Stimulated activated CD8-positive, alpha-beta memory T cell treated with anti-CD3 and anti-CD28 coated beads, Interleukin-7, amount 100 ng/mL, for 48 hours (primary cell): ENCODE results near the gene CEPT1.

ENCODE experiments used
- DNase-seq, 2 donors: peaks; one replicate each; pipeline ENCODE4 v3.0.0-alpha.2; 2020; ENCODE audit warnings: low read depth in 1 of 2; ENCODE audit errors: extremely low read depth in 1 of 2

The CEPT1 gene

DNA sequence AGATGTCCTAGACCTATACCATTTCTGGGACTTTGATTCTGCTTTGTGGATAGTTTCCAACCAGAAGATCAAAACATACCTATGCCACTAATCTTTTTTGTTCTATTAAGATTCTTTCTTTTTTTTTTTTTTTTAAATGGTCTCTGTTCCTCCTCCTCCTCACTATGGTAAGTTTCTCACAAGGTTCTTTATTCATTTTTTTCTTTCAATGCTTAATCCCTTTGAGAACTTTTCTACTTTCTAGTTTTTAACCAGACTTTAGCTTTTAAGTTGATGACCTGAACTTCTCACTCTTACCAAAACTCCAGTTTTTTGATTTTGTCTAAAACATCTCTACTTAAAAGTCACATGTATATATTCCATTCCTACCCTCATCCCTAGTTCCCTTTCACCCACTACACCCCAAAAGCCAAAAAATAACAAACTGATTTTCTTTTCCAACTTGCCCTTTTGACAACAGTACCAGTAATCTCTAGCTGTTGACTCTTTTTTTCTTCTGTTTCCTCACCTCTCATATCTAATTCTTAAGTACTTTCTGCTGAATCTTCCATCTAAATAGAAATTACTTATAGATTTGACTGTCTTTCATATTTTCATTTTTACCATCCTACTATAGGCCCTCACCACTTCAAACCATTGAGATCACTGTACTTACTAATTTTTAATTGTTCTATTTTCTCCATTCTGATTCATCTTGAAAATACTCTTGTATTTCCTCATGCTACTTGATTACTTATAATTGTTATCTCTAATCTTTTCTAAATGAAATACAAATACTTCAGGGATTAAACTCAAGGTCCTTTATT is 6.1 kb downstream of the CEPT1 start:
- DNase-seq = no peak

DNA sequence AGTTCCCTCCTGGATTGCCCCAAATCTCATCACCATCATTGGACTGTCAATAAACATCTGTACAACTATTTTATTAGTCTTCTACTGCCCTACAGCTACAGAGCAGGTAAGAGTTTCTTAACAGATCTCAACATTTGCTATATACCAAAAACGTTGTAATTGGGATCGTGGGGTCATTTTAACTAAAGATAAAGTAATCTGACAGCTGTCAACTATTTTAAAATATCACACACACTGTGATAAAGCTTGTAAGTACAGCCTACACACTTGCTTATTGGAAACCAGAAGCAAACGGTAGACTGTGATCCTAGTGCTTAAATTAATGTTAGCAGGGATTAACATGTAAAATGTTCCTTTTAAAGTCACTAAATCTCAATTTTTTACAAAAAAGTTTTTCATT is 7.9 kb downstream of the CEPT1 start:
- DNase-seq = no peak

GRCh38 chr1:111148376-111148881 is 8.4 kb downstream of the CEPT1 start:
- no peak for DNase-seq

DNA sequence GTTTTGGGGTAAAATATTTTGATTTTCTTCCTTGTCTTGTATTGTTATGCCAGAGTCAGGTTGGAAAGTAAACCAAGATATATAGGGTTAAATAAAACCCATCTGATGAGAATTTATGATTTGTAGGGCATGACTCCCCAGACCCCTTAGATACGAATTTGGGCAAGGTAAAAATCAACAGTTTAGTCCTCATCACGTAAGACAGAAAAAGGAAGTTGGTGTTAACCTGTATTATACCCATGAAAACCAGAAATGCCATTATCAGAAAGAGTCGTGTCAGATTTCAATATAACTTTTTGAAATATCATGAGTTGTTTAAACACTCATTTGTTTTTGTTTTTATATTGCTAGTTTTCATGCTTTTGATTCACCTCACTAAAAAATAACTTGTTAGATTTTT is 11.8 kb downstream of the CEPT1 start:
- no peak for DNase-seq

DNA sequence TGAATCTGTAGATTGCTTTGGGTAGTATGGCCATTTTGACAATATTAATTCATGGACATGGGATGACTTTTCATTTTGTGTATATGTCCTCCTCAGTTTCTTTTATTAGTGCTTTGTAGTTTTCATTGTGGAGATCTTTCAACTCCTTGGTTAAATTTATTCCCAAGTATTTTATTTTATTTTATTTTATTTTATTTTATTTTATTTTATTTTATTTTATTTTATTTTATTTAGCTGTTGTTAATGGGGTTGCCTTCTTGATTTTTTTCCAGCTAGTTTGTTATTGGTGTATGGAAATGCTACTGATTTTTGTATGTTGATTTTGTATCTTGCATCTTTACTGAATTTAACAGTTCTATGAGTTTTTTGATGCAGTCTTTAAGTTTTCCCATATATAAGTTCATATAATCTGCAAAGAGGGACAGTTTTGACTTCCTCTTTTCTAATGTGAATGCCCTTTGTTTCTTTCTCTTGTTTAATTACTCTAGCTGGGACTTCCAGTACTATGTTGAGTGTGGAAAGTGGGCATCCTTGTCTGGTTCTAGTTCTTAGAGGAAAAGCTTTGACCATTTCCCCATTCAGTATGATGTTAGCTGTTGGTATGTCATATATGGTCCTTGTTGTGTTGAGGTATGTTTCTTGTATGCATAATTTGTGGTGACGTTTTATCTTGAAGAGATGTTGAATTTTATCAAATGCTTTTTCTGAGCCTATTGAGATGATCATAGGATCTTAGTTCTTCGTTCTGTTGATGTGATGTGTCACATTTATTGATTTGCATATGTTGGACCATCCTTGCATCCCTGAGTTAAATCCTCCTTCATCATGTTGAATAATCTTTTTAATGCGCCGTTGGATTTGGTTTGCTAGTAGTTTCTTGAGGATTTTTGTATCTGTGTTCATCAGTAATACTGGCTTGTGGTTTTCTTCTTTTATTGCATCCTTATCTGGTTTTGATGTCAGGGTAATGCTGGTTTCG is 14.3 kb downstream of the CEPT1 start:
- DNase-seq = no peak

DNA sequence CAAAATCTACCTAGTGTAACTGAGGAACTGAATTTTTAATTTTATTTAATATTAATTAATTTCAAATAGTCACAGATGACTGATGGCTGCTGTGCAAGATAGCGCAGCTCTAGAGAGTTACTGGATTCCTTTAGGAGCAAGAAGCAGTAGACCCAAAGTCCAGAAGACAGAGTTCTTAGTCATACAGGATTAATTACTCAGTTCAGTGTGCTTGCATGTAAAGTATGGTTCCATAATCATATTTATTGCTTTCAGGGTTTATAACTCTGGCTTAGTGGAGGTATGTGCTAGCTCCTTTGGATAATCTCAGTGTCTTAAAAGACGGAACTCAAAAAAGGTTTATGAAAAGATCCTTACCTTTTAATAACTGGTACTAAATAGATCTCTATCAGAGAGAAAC is 17.4 kb downstream of the CEPT1 start:
- no peak for DNase-seq

GRCh38 chr1:111161843-111162487 is 21.9 kb downstream of the CEPT1 start:
- DNase-seq = no peak

GRCh38 chr1:111162488-111162880 is 22.5 kb downstream of the CEPT1 start:
- DNase-seq = no peak

DNA sequence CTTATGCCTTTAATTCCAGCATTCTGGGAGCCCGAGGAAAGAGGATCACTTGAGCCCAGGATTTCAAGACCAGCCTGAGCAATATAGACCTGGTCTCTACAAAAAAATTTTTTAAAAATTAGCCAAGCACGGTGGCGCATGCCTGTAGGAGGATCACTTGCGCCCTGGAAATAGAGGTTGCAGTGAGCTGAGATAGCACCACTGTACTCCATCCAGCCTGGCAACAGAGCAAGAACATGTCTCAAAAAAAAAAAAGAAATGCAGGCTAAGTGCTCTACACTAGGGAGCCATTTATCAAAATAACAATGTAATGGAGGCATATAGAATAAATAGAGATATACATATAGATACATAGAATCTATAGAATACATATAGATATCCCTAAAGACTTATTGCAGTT is 23.3 kb downstream of the CEPT1 start:
- no peak for DNase-seq

DNA sequence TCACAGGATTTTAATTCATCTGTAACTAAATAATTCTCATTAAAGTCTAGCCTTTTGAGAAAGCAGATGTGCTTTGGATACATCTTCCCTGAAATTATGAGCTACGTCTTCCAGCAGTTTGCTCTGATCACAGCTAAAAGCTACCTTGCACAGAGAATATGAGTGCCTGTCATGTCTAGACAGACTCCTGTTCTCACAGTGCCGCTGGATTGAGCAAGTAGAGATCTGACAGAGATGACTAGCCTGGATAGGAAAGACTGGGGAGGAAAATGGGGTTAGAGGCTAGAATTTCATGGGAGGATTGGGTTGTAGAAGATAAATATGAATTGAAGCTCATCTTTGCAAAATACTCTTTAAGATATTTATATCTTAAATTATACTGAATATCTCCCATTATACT is 24.1 kb downstream of the CEPT1 start:
- no peak for DNase-seq

DNA sequence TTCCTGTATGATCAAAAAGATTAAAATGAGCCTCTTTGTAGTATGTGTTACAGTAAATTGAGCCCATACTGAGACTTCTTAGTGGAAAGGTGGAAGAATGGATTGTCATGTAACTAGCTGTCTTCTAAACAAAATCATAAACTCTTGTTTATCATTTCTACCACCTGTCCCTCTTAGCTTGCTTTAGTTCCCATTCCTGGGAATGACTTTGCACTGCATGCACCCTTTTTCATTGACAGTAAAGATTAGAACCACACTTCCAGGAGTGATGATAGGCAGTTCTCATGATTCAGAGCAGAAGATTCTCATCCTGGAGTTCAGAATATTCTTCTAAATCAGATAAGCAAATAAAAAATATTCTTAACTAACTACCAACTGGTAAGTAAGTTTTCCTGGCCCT is 32.4 kb downstream of the CEPT1 start:
- DNase-seq = no peak

- DNase-seq = no peak
Observed at GRCh38 chr1:111174070-111174469, 34.0 kb downstream of the CEPT1 start.

DNA sequence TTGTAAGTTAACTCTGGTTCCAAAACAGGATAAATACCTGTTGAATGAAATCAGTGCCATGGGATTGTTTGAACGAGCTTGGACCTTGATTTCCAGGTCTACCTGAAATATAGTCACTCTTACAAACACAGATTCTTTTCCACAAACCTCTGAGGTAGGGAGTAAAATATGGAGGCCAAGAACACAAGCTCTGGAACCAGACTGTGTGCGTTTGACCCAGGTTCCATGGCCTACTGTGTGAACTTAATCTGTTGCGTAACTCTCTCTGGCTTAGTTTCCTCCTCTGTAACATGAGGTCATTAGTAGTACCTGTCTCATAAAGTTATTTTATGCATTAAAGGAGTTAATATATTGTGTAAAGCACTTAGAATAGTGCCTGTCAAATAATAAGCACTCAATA is 35.3 kb downstream of the CEPT1 start:
- DNase-seq = no peak

DNA sequence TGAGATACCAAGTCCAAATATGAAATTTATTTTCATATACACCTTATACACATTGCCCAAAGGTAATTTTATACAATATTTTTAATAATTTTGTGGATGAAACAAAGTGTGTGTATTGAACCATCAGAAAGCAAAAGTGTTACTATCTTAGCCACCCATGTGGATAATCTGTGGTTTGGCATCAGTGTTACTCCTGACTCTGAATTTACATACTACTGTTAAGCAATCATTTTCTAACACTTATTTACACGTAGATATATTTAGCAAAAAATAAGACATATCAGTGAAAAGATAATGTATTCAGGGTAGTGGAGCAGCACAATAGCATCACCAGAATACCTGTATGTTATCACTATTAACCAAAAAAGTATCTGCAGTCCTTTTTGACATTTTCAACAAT is 36.7 kb downstream of the CEPT1 start:
- DNase-seq = no peak

DNA sequence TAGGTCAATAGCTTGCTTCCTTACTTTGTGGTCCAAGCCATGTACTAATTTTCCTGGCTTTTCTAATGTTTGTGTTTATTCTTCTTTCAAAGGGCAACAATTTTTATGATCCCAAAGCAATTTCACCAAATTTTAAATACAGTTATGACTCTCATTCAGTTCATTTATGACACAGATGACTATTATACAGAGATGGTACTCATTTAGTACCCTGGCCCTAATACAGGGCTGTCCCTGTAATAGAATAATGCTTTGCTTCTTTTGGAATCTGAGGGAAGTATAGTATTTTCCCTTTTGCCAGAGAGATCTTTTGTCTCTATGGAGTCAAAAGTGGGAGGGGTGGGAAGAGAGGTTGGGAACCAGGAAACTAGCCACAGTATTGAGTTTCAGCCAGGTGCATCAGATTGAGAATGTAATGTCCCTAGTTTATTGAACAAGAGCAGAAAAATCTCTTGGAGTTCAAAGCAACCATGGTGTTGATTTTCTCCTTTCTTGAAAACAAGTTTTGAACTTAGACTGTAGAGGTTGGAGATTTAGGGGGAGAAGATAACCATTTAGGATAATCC is 40.0 kb downstream of the CEPT1 start:
- no peak for DNase-seq

GRCh38 chr1:111182052-111182451 is 42.0 kb downstream of the CEPT1 start:
- DNase-seq = no peak

GRCh38 chr1:111183308-111184069 is 43.5 kb downstream of the CEPT1 start:
- DNase-seq = no peak

GRCh38 chr1:111184663-111185062 is 44.6 kb downstream of the CEPT1 start:
- no peak for DNase-seq

GRCh38 chr1:111190931-111191451 is 51.0 kb downstream of the CEPT1 start:
- DNase-seq = no peak

DNA sequence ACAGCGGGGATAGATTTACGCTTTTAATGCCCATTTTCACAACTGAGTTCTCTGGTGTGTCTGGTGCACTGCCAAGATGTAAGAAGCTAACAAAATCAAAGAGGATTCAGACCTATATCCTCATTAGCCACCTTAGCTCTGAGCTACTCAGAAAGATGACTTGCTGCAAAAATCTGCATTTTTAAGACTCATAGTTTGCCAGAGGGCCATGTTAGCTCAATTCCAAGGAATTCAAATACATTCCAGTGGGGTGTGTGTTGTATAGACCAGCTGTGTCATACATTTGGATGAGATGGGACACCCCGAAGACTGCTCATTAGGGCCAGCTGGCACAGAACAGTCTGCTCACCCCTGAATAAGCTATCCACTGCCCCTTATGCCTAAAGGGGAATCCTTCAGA is 51.5 kb downstream of the CEPT1 start:
- DNase-seq = no peak
